Measurements from ENCODE around the gene USP6NL.

DNA sequence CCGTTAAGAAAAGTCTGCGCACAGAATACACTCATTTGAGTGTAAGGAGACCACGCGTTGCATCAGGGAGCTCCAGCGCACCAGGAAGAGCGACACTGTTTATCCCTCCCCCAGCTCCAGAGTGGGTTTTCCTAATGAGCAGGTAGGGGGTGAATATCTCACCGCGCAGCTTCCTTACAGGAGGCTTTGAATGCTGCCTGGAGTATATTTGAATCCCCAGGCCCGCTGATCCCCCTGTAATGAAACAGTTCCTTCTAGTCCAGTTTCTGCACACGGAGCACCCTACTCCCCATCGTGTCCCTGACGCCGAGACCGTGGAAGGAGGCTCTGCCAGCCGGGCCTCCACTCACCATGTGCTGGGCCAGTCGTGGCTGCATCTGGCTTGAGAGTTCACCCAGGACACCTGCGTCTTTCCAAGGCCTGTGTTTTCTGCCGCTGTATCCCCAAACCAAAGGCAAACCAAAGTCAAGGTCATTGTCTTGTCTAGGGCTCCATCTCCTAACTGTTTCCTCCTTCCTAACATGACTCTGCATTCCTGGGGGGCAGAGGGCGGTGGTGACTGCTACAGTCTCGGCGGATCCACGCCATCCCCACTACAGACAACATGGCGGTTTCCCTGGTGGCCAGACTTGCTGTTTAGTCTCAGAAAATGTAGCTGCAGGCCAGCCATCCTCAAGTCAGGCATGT is 167.8 kb downstream of the USP6NL start:
- TF ChIP-seq, protein P1, sequence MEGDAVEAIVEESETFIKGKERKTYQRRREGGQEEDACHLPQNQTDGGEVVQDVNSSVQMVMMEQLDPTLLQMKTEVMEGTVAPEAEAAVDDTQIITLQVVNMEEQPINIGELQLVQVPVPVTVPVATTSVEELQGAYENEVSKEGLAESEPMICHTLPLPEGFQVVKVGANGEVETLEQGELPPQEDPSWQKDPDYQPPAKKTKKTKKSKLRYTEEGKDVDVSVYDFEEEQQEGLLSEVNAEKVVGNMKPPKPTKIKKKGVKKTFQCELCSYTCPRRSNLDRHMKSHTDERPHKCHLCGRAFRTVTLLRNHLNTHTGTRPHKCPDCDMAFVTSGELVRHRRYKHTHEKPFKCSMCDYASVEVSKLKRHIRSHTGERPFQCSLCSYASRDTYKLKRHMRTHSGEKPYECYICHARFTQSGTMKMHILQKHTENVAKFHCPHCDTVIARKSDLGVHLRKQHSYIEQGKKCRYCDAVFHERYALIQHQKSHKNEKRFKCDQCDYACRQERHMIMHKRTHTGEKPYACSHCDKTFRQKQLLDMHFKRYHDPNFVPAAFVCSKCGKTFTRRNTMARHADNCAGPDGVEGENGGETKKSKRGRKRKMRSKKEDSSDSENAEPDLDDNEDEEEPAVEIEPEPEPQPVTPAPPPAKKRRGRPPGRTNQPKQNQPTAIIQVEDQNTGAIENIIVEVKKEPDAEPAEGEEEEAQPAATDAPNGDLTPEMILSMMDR (conservative IDR thresholded peaks at IDR 0.05) = no peak
- no peak for TF ChIP-seq EZH2 (IDR thresholded peaks at IDR 0.05; ENCODE audit: low read depth)
